Subcutaneous abdominal adipose tissue (tissue), 5 donors: ENCODE measurements around the gene ATP5F1D.

Experiments used
- H3K27ac ChIP-seq: one replicate; pipeline ENCODE4 v1.7.0; 2013; ENCODE audit warnings: low read depth, mild to moderate bottlenecking, inconsistent platforms, low read length, moderate library complexity
- H3K27me3 ChIP-seq, 5 donors: one replicate each; pipeline ENCODE4 v1.7.0; 2013; ENCODE audit warnings: low read length in 5 of 5, inconsistent platforms in 1 of 5; ENCODE audit not compliant: control insufficient read depth in 5 of 5, insufficient read depth in 4 of 5
- H3K36me3 ChIP-seq, 5 donors: one replicate each; pipeline ENCODE4 v1.7.0; 2013; ENCODE audit warnings: low read length in 5 of 5; ENCODE audit not compliant: control insufficient read depth in 5 of 5, insufficient read depth in 5 of 5
- H3K4me1 ChIP-seq, 5 donors: one replicate each; pipeline ENCODE4 v1.7.0; 2013; ENCODE audit warnings: low read length in 5 of 5, mild to moderate bottlenecking in 3 of 5, moderate library complexity in 1 of 5; ENCODE audit not compliant: control insufficient read depth in 5 of 5, insufficient read depth in 5 of 5
- H3K4me3 ChIP-seq, 5 donors: one replicate each; pipeline ENCODE4 v1.7.0; 2013; ENCODE audit warnings: low read length in 5 of 5, low read depth in 1 of 5
- H3K9ac ChIP-seq, 5 donors: one replicate each; pipeline ENCODE4 v1.7.0; 2013; ENCODE audit warnings: low read length in 5 of 5, mild to moderate bottlenecking in 4 of 5, moderate library complexity in 3 of 5
- H3K9me3 ChIP-seq, 5 donors: one replicate each; pipeline ENCODE4 v1.7.0; 2013; ENCODE audit warnings: low read length in 5 of 5; ENCODE audit not compliant: control insufficient read depth in 5 of 5
- donor health status: healthy.
- donor health status: healthy.
- donor health status: healthy.
- donor health status: healthy.
- donor health status: healthy.

ATP5F1D gene

GRCh38 chr19:1275260-1275975, 33.9 kb downstream of the ATP5F1D start, which contains the start of gene FAM174C:
Gene FAM174C, plus strand, starts transcription at chr19:1275530. Its CDS starts 20 bp downstream, at chr19:1275550.
- Histone ChIP-seq H3K4me1 (peaks cover 13 to 65% (median 62%) of the 10 kb centered on the region in 5 donors), H3K9ac (peak within 1 kb of the TSS in 4 of 5 donors; percentile 75 to 94 (median 83))

GRCh38 chr19:1275976-1276627, 34.6 kb downstream of the ATP5F1D start:
- Histone ChIP-seq H3K27ac (peak overlapping the region; percentile 91), H3K36me3 (peaks cover 0 to 55% (median 45%) of the 10 kb centered on the region in 5 donors), H3K9ac (peak overlapping the region in 4 of 5 donors; percentile 75 to 94 (median 83)), H3K4me3 (peak overlapping the region; percentile 22 to 75 (median 73)), H3K27me3 (no peaks in the 10 kb centered on the region), H3K4me1 (peaks cover 9 to 58% (median 56%) of the 10 kb centered on the region in 5 donors), H3K9me3 (no peaks in the 10 kb centered on the region)

More at GRCh38 chr19:1275260-1275975, 33.9 kb downstream of the ATP5F1D start, which contains the start of gene FAM174C:
- H3K4me3 ChIP-seq: peak within 1 kb of the TSS; percentile 22 to 75 (median 73)
- no peaks in the 10 kb centered on the region for H3K9me3 ChIP-seq
- H3K27me3 ChIP-seq: no peaks in the 10 kb centered on the region
- peaks cover 0 to 60% (median 50%) of the 10 kb centered on the region in 5 donors for H3K36me3 ChIP-seq
- H3K27ac ChIP-seq: peak within 1 kb of the TSS; percentile 91

GRCh38 chr19:1276628-1277022, 35.1 kb downstream of the ATP5F1D start:
- peak overlapping the region in 4 of 5 donors; percentile 75 to 94 (median 83) for H3K9ac ChIP-seq
- H3K4me3 ChIP-seq: peak overlapping the region in 3 of 5 donors; percentile 73 to 75 (median 75)
- peaks cover 0 to 50% (median 40%) of the 10 kb centered on the region in 5 donors for H3K36me3 ChIP-seq
- peaks cover 0 to 1% (median 0%) of the 10 kb centered on the region in 5 donors for H3K27me3 ChIP-seq
- H3K27ac ChIP-seq: no peak overlapping the region
- H3K9me3 ChIP-seq: no peaks in the 10 kb centered on the region
- H3K4me1 ChIP-seq: peaks cover 7 to 53% (median 50%) of the 10 kb centered on the region in 5 donors

GRCh38 chr19:1277061-1277460, 35.5 kb downstream of the ATP5F1D start:
- Histone ChIP-seq H3K9me3 (no peaks in the 10 kb centered on the region), H3K4me3 (no peak overlapping the region), H3K4me1 (peaks cover 7 to 49% (median 46%) of the 10 kb centered on the region in 5 donors), H3K9ac (peak overlapping the region in 1 of 5 donors; percentile 94), H3K27ac (no peak overlapping the region), H3K27me3 (peaks cover 0 to 6% (median 0%) of the 10 kb centered on the region in 5 donors), H3K36me3 (peaks cover 0 to 46% (median 35%) of the 10 kb centered on the region in 5 donors)

- H3K36me3 ChIP-seq: peaks cover 0 to 35% (median 25%) of the 10 kb centered on the region in 5 donors
These were observed 36.5 kb downstream of the ATP5F1D start for GRCh38 chr19:1278074-1278473.

GRCh38 chr19:1278713-1279660, 37.4 kb downstream of the ATP5F1D start:
- Histone ChIP-seq H3K9me3 (no peaks in the 10 kb centered on the region), H3K27ac (no peak overlapping the region), H3K9ac (no peak overlapping the region), H3K27me3 (peaks cover 9 to 17% (median 14%) of the 10 kb centered on the region in 5 donors), H3K4me1 (peaks cover 1 to 29% (median 27%) of the 10 kb centered on the region in 5 donors), H3K4me3 (no peak overlapping the region), H3K36me3 (peaks cover 0 to 26% (median 16%) of the 10 kb centered on the region in 5 donors)

More at GRCh38 chr19:1278074-1278473, 36.5 kb downstream of the ATP5F1D start:
- Histone ChIP-seq H3K4me1 (peaks cover 4 to 39% (median 36%) of the 10 kb centered on the region in 5 donors), H3K27ac (no peak overlapping the region), H3K4me3 (no peak overlapping the region), H3K27me3 (peaks cover under 1 to 8% (median 5%) of the 10 kb centered on the region in 5 donors), H3K9me3 (no peaks in the 10 kb centered on the region), H3K9ac (no peak overlapping the region)

GRCh38 chr19:1279782-1280341, 38.3 kb downstream of the ATP5F1D start:
- Histone ChIP-seq H3K27ac (no peak overlapping the region), H3K4me3 (no peak overlapping the region), H3K36me3 (peaks cover 0 to 18% (median 8%) of the 10 kb centered on the region in 5 donors), H3K9ac (peak overlapping the region in 1 of 5 donors; percentile 30), H3K27me3 (peaks cover 18 to 26% (median 22%) of the 10 kb centered on the region in 5 donors), H3K9me3 (no peaks in the 10 kb centered on the region), H3K4me1 (peaks cover 1 to 21% (median 18%) of the 10 kb centered on the region in 5 donors)

- Histone ChIP-seq H3K4me1 (peaks cover 1 to 16% (median 13%) of the 10 kb centered on the region in 5 donors), H3K4me3 (no peak overlapping the region), H3K9ac (no peak overlapping the region), H3K9me3 (no peaks in the 10 kb centered on the region), H3K36me3 (peaks cover 0 to 15% (median 8%) of the 10 kb centered on the region in 5 donors), H3K27me3 (peaks cover 24 to 31% (median 29%) of the 10 kb centered on the region in 5 donors), H3K27ac (no peak overlapping the region)
These were observed 39.4 kb downstream of the ATP5F1D start for GRCh38 chr19:1280636-1281568.
